Uterus (tissue), 4 donors: Measurements from ENCODE around the gene ARID2. TPM values are rescaled to one million over a fixed set of nuclear protein-coding genes. Genes with fewer than 3 reads are reported as not detected.

ENCODE experiments used
- DNase-seq, 2 donors: peaks; one replicate each; pipeline ENCODE4 v3.0.0-alpha.2; 2019 to 2020
- H3K27ac ChIP-seq, 2 donors: fragments of 200-600 bp; sonication (generic); 1 replicate in 1 of 2; 2 replicates in 1 of 2; pipeline ENCODE4 v1.5.1; 2016 to 2018
- H3K27me3 ChIP-seq, 2 donors: fragments of 200-600 bp; sonication (generic); one replicate each; pipeline ENCODE4 v1.5.1; 2018 to 2019; ENCODE audit warnings: control low read depth in 1 of 2
- H3K36me3 ChIP-seq, 2 donors: fragments of 200-600 bp; sonication (generic); one replicate each; pipeline ENCODE4 v1.5.1; 2019; ENCODE audit warnings: control low read depth in 1 of 2
- H3K4me1 ChIP-seq, 2 donors: fragments of 200-600 bp; sonication (generic); one replicate each; pipeline ENCODE4 v1.5.1; 2018 to 2019; ENCODE audit warnings: control low read depth in 1 of 2
- H3K4me3 ChIP-seq, 2 donors: fragments of 200-600 bp; sonication (generic); 1 replicate in 1 of 2; 2 replicates in 1 of 2; pipeline ENCODE4 v1.5.1; 2018 to 2019; ENCODE audit warnings: mild to moderate bottlenecking in 1 of 2
- H3K9me3 ChIP-seq, 2 donors: fragments of 200-600 bp; sonication (generic); one replicate each; pipeline ENCODE4 v1.5.1; 2019; ENCODE audit warnings: control low read depth in 1 of 2
- CTCF ChIP-seq, 4 experiments: fragments of 200-600 bp in 2 of 4; fragments of 450-650 bp in 2 of 4; sonication (generic) in 2 of 4; IDR thresholded peaks; one replicate each; pipeline ENCODE4 v1.5.1; 2016 to 2019; ENCODE audit warnings: antibody characterized with exemption in 4 of 4, mild to moderate bottlenecking in 2 of 4, moderate library complexity in 1 of 4
- POLR2A ChIP-seq, 2 donors: fragments of 450-650 bp; IDR thresholded peaks; one replicate each; pipeline ENCODE4 v1.6.1; 2016; ENCODE audit warnings: antibody characterized with exemption in 2 of 2, mild to moderate bottlenecking in 1 of 2, moderate library complexity in 1 of 2
- intact Hi-C: fragments of 100-400 bp; cut with DNase I; formaldehyde crosslinking; loops from one replicate; pipeline ENCODE4 v1.15.1; 2023; ENCODE audit warnings: low total_unique reads
- total RNA-seq, 4 donors: library from RNA; depleted of rRNA in 3 of 4; stranded (reverse); fragments of >200 nt in 3 of 4; gene quantifications; one replicate each; pipeline versions ENCODE4 v1.1.0 to v1.2.4, GENCODE V29; 2014 to 2023
- donor health status: DM: yes; HTN: yes; CAD: no.

Gene ARID2
- total RNA-seq, 4 donors from 2014 or later: 24.3 to 112 (median 56.8) TPM

- no peaks in the 10 kb centered on the region for H3K27me3 ChIP-seq
- no peaks in the 10 kb centered on the region for H3K36me3 ChIP-seq
- TF ChIP-seq CTCF (IDR thresholded peaks at IDR 0.05): no peak
- TF ChIP-seq POLR2A (IDR thresholded peaks at IDR 0.05): no peak
- no peak overlapping the region for H3K4me3 ChIP-seq
- H3K9me3 ChIP-seq: no peaks in the 10 kb centered on the region
- intact Hi-C loops: no loop called here
- no peak overlapping the region for H3K27ac ChIP-seq
- no peak for DNase-seq
- no peaks in the 10 kb centered on the region for H3K4me1 ChIP-seq
Measured at GRCh38 chr12:45853550-45853949, 124.0 kb downstream of the ARID2 start.

DNA sequence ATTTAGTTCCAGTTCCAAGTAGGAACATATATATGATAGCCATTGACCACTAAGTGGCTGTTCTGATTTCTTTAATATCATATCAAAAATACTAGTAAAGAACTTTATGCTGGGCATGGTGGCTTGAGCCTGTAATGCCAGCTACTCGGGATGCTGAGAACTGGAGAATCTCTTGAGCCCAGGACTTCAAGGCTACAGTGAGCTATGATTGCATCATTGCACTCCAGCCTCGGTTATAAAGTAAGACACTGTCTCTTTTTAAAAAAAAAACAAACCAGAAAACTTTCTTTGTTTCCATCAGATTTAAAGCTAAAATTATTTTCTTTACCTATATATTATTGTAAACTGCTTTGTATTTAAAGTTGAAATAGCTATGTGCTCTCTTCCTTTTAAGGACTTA is 133.8 kb downstream of the ARID2 start:
- TF ChIP-seq POLR2A (IDR thresholded peaks at IDR 0.05): no peak
- TF ChIP-seq CTCF (IDR thresholded peaks at IDR 0.05): no peak
- Histone ChIP-seq H3K9me3 (no peaks in the 10 kb centered on the region), H3K27me3 (no peaks in the 10 kb centered on the region), H3K4me3 (no peak overlapping the region), H3K27ac (no peak overlapping the region), H3K4me1 (no peaks in the 10 kb centered on the region), H3K36me3 (no peaks in the 10 kb centered on the region)
- no peak for DNase-seq
- intact Hi-C loops: no loop called here

- no peaks in the 10 kb centered on the region for H3K9me3 ChIP-seq
- no peak overlapping the region for H3K27ac ChIP-seq
- no peaks in the 10 kb centered on the region for H3K36me3 ChIP-seq
- H3K4me1 ChIP-seq: no peaks in the 10 kb centered on the region
- no peak for DNase-seq
- H3K27me3 ChIP-seq: no peaks in the 10 kb centered on the region
- TF ChIP-seq POLR2A (IDR thresholded peaks at IDR 0.05) (no peak), CTCF (IDR thresholded peaks at IDR 0.05) (no peak)
- H3K4me3 ChIP-seq: no peak overlapping the region
- intact Hi-C loops: no loop called here
Measured at GRCh38 chr12:45866299-45866698, 136.8 kb downstream of the ARID2 start.

- H3K27me3 ChIP-seq: no peaks in the 10 kb centered on the region
- intact Hi-C loops: no loop called here
- no peaks in the 10 kb centered on the region for H3K36me3 ChIP-seq
- H3K9me3 ChIP-seq: no peaks in the 10 kb centered on the region
- no peak overlapping the region for H3K4me3 ChIP-seq
- H3K4me1 ChIP-seq: no peaks in the 10 kb centered on the region
- H3K27ac ChIP-seq: no peak overlapping the region
- TF ChIP-seq CTCF (IDR thresholded peaks at IDR 0.05): no peak
- no peak for TF ChIP-seq POLR2A (IDR thresholded peaks at IDR 0.05)
- no peak for DNase-seq
Measured at GRCh38 chr12:45872446-45872845, 142.9 kb downstream of the ARID2 start.

- Histone ChIP-seq H3K27me3 (no peaks in the 10 kb centered on the region), H3K9me3 (no peaks in the 10 kb centered on the region), H3K36me3 (no peaks in the 10 kb centered on the region), H3K4me1 (no peaks in the 10 kb centered on the region), H3K4me3 (no peak overlapping the region), H3K27ac (no peak overlapping the region)
- intact Hi-C loops: no loop called here
- TF ChIP-seq CTCF (IDR thresholded peaks at IDR 0.05) (no peak), POLR2A (IDR thresholded peaks at IDR 0.05) (no peak)
- DNase-seq: no peak
Measured at GRCh38 chr12:45877069-45877468, 147.6 kb downstream of the ARID2 start.
